Measurements from ENCODE around the gene PROSER3.

PROSER3 gene

GRCh38 chr19:35757749-35758608 is at the start of gene PROSER3:
Gene PROSER3 (plus strand): TSS chr19:35758176. CDS start chr19:35758216, 40 bp downstream.
- peak; percentile 98 for DNase-seq

- no peak for DNase-seq
Measured at GRCh38 chr19:35708391-35708790, 49.6 kb upstream of the PROSER3 start.

DNA sequence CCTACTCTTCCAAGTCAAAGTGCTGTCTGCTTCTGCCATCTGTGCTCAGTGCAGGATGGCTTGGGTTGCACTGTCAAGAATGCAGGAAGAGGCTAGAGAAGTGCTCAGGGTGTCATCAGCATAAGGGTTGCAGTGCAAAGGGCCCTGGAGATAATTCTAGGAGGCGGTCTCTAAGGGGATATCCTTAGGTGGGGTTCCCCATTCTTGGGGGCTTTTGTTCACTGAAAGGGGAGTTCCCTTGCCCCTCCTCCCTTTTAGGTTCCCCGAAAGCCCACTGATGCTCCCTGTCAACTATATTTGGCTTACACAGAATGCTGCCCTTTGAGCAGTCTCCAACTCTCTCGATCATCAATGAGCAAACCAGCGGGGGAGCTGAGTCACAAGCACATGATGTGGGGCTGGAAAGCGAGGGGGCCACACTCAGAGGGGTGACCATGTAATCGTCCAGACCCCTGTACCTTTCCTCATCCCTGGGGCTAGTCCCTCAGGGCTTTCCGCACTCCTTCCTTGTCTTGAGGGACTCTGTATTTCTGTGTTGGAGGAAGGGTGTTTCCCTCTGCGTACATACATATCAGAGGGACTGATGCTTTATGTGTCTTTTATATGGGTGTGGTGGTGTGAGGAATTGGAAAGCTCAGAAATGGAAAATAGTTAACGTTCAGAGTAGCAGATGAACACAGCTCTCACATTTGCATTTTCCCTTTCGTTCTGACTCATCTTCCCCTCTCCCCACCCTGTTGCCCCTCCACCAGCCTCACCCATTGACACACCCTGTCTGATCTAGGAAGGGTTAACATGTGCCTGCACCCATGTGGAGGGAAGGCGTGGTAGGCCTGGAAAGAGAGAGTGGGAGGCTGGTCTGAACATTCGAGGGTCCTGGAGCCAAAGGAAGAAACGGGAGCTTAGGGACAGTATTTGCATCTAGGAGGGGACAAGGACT is 46.9 kb upstream of the PROSER3 start:
- DNase-seq = no peak

DNA sequence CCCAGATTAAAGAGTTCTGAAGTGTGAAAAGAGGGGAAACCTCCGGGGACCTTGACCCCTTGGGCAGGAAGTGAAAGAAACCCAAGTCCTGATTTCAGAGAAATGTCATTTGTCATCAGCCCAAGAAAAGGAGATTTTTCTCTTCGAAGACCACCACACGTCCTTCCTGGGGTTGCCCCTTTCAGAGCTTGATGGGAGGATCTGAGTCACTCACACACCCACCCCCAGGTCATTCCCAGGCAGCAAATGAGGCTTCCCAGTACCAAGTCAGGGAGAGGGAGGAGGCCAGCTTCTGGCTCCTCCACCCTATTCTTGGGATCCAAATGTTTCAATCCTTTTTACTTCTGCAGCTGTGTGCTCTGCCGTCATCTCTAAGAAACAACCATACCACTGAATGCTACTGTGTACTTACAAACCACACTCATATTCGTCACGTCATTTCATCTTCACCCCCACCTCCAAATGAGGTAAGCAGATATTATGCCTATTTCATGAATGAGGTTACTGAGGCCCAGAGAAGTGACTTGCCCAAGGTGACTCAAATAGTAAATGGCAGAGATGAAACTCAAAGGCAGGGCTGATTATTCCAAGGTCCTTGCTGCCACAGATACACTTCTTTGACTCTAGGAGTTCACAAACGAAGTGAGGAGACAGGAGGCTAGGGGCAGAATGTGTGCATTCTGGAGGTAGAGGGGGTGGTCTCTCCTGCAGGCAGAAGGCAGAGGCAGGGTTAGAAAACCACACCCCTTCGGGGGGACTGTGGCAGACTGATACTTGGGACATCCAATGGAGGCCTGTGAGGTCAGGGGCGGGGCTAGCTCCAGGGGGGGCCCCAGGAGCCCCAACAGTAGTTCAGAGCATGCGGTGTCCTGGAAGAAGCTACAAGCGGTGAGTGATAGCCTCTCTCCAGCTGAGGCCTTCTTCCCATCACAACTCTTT is 45.1 kb upstream of the PROSER3 start:
- no peak for DNase-seq

DNA sequence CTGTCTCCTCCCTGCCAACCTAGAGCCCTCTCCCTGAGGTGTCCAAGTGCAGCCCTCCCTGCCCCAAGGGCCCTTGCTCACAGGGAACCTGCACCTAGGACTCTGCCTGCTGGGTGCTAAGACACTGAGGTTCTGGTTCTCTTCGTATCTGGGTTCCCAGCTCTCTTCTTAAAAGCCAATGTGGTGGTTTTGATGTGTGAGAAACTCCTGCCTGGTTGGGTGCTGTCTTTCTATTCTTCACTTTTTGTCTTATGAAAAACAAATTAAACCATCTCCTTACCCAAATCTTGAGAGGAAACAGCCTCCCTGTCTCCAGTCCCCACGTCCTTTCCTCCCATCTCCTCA is 44.5 kb upstream of the PROSER3 start:
- no peak for DNase-seq

DNA sequence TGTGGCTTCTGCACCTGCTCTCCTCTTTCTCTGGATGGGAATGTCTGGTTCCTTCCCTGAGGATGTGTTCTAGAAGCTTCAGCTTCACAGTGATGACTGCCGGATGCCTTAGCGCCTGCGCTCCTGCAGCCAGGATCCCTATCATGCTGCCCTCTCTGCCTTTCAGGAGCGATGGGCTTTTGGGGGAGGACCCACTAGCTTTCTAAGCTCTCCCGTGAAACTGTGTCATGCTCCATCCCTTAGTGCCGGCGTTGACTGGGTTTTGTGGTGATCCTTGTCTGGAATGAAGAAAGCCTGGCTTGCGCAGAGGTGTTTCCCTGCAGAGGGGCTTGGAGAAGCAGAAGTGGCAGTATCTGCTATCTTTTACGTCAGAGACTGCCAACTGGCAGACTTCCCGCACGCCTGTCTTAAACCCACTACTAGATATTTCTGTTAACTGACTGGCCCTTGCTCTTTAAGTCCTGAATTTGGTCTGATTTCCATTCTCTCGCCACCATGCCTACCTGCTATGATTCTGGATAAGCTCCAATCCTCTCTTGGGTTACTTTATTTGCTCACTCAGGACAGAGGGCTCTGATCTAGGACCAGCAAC is 44.0 kb upstream of the PROSER3 start:
- no peak for DNase-seq

- no peak for DNase-seq
Measured at GRCh38 chr19:35714601-35715354, 43.2 kb upstream of the PROSER3 start.

- DNase-seq = no peak
Measured at GRCh38 chr19:35715355-35715809, 42.6 kb upstream of the PROSER3 start.

DNA sequence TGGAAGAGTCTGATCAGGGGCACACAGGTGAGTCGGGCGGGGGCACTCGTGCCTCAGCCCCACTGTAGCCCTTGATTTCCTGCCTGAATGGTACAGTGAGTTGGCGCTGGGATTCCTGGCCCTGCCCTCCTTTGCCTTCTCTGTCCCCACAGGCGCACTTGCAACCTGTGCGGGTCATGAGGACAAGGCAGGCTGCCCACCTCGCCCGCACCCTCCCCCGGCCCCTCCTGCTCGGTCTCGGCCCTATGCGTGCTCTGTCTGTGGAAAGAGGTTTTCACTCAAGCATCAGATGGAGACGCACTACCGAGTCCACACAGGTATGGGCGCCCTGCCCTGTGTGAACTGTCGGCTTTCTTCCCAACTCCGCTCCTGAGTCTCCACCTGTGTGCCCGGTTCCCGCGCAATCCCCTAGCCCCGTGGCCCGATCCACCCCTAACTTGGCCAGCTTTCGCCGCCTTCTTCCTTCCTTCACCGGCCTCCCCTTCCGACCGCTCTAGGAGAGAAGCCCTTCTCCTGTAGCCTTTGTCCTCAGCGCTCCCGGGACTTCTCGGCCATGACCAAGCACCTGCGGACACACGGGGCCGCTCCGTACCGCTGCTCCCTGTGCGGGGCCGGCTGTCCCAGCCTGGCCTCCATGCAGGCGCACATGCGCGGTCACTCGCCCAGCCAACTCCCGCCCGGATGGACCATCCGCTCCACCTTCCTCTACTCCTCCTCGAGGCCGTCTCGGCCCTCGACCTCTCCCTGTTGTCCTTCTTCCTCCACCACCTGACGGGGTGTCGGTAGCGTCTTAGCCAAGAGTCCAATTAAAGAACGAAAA is 41.8 kb upstream of the PROSER3 start:
- DNase-seq = no peak

GRCh38 chr19:35716801-35717664 is 40.9 kb upstream of the PROSER3 start:
- DNase-seq = peak; percentile 94

- DNase-seq = no peak
Measured at GRCh38 chr19:35717665-35718344, 40.2 kb upstream of the PROSER3 start, which contains the start of gene KMT2B. Gene KMT2B (plus strand): TSS chr19:35718003. CDS start chr19:35718019, 16 bp downstream.

- no peak for DNase-seq
Measured at GRCh38 chr19:35718345-35719041, 39.5 kb upstream of the PROSER3 start.

- DNase-seq = no peak
Measured at GRCh38 chr19:35719402-35720162, 38.4 kb upstream of the PROSER3 start.

- no peak for DNase-seq
Measured at GRCh38 chr19:35720163-35720524, 37.8 kb upstream of the PROSER3 start.

- no peak for DNase-seq
Measured at GRCh38 chr19:35720648-35721047, 37.3 kb upstream of the PROSER3 start.

DNA sequence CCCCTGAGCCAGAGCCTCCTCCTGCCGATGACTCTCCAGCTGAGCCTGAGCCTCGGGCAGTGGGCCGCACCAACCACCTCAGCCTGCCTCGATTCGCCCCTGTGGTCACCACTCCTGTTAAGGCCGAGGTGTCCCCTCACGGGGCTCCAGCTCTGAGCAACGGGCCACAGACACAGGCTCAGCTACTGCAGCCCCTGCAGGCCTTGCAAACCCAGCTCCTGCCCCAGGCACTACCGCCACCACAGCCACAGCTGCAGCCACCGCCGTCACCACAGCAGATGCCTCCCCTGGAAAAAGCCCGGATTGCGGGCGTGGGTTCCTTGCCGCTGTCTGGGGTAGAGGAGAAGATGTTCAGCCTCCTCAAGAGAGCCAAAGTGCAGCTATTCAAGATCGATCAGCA is 36.6 kb upstream of the PROSER3 start:
- no peak for DNase-seq

- DNase-seq = no peak
Measured at GRCh38 chr19:35722461-35722860, 35.5 kb upstream of the PROSER3 start.
